B cell (primary cell): ENCODE data around the gene OGDH.

Experiments
- CTCF ChIP-seq: fragments of 200-600 bp; IDR thresholded peaks from one replicate; pipeline ENCODE4 v1.8.0; 2022; ENCODE audit warnings: antibody characterized with exemption, mild to moderate bottlenecking
- EZH2 ChIP-seq: IDR thresholded peaks from 2 replicates; pipeline ENCODE4 v1.6.1; 2012; ENCODE audit warnings: borderline replicate concordance, low read depth, mild to moderate bottlenecking, moderate library complexity, low read length; ENCODE audit not compliant: insufficient read depth, poor library complexity, severe bottlenecking

GRCh38 chr7:44650242-44650641 is 43.8 kb downstream of the OGDH start:
- TF ChIP-seq CTCF (no peak), EZH2 (no peak)
